ENCODE measurements around the gene CXCR3. TPM values are rescaled to one million over a fixed set of nuclear protein-coding genes. Genes with fewer than 3 reads are reported as not detected.

The CXCR3 gene
- total RNA-seq, 1 experiment from 2014 or later, result not detected

DNA sequence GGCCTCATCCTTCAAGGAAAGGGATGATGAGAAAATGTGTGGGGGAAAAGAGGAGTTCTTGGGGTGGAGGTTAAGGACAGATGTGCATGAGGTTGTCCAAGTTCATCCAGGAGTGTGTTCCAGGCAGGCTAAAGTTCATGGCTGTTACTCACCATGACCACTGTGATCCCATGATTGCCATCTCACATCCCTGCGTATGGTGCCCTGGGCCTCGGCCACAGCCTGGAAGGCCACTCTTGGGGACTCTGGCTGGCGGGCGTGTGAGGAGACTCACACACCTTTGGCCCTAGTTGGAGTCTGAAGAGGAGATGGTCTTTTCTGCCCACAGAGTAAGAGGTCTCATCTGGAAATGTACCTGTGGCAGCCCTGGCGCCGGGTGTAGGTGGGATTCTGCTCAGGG, 41.6 kb upstream of the CXCR3 start:
- POLR2A ChIA-PET, result no interaction called here

More for the DNA sequence above, 41.6 kb upstream of the CXCR3 start:
- intact Hi-C loops (cut with micrococcal nuclease), result no loop called here
- Histone ChIP-seq H4K20me1 (ENCODE audit: insufficient read depth) (no peaks in the 10 kb centered on the region), H3K36me3 (ENCODE audit: control insufficient read depth in 1 of 2, insufficient read depth in 2 of 2, low read length in 2 of 2) (no peaks in the 10 kb centered on the region), H3K79me2 (ENCODE audit: insufficient read depth, low read length) (no peaks in the 10 kb centered on the region), H3K4me2 (ENCODE audit: low read length) (no peak overlapping the region), H3K4me1 (ENCODE audit: control insufficient read depth in 1 of 2, insufficient read depth in 2 of 2, low read length in 2 of 2) (no peaks in the 10 kb centered on the region; a peak in 1 of 4 replicates), H3K27me3 (ENCODE audit: insufficient read depth, low read length) (no peaks in the 10 kb centered on the region), H3K9me3 (ENCODE audit: control insufficient read depth in 1 of 2, insufficient read depth in 1 of 2, low read depth in 1 of 2, low read length in 2 of 2) (no peaks in the 10 kb centered on the region), H3K27ac (ENCODE audit: low read depth, low read length) (no peak overlapping the region), H3K9me2 (ENCODE audit: insufficient read depth) (no peaks in the 10 kb centered on the region), H2AFZ (ENCODE audit: low read depth, low read length, poor library complexity, severe bottlenecking) (no peak overlapping the region), H3K4me3 (replicated peaks in 1 of 2; ENCODE audit: low read depth in 1 of 2, low read length in 2 of 2) (no peak overlapping the region), H3K9ac (ENCODE audit: low read length) (no peak overlapping the region)
- BruUV-seq (replicated peaks), result no TSS peak
- RAD21 ChIA-PET (ENCODE audit: low non-redundant PET in 1 of 2, low total read pairs in 2 of 2, uncharacterized antibody in 2 of 2, unreplicated experiment in 2 of 2), result no interaction called here
- DNase-seq (ENCODE audit: low read depth, low spot score) (no peak), ATAC-seq (no peak)
- CTCF ChIA-PET, result no interaction called here
- TF ChIP-seq CTCF (IDR thresholded peaks at IDR 0.05 in 2 of 3, conservative IDR thresholded peaks at IDR 0.05 in 1 of 3; ENCODE audit: borderline replicate concordance in 1 of 3, insufficient read depth in 1 of 3, low read depth in 2 of 3, low read length in 2 of 3) (no peak), YY1 (IDR thresholded peaks at IDR 0.05; ENCODE audit: extremely low read depth, insufficient replicate concordance, low read depth, low read length) (no peak), EZH2phosphoT487 (IDR thresholded peaks at IDR 0.05; ENCODE audit: borderline replicate concordance) (no peak), FOSL1 (IDR thresholded peaks at IDR 0.05; ENCODE audit: low read depth) (no peak), SIN3A (IDR thresholded peaks at IDR 0.05; ENCODE audit: low read depth) (no peak), ZNF274 (IDR thresholded peaks at IDR 0.05; ENCODE audit: low read depth, low read length) (no peak), CEBPB (IDR thresholded peaks at IDR 0.05; ENCODE audit: low read depth) (no peak), ELF1 (IDR thresholded peaks at IDR 0.05; ENCODE audit: borderline replicate concordance, low read depth) (no peak), REST (IDR thresholded peaks at IDR 0.05; ENCODE audit: low read depth) (no peak), SRF (IDR thresholded peaks at IDR 0.05; ENCODE audit: low read depth) (no peak), RAD21 (IDR thresholded peaks at IDR 0.05; ENCODE audit: low read depth) (no peak), SP1 (IDR thresholded peaks at IDR 0.05; ENCODE audit: low read depth) (no peak), POLR2AphosphoS5 (IDR thresholded peaks at IDR 0.05; ENCODE audit: low read depth, low read length) (no peak), TCF7L2 (IDR thresholded peaks at IDR 0.05; ENCODE audit: borderline replicate concordance, extremely low read depth, insufficient read depth, insufficient read length) (no peak), EZH2 (IDR thresholded peaks at IDR 0.05) (no peak)
- TF ChIP-seq, protein P1, sequence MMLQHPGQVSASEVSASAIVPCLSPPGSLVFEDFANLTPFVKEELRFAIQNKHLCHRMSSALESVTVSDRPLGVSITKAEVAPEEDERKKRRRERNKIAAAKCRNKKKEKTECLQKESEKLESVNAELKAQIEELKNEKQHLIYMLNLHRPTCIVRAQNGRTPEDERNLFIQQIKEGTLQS (IDR thresholded peaks at IDR 0.05), result no peak

Measured in HCT116 (cell line).